Globus pallidus (tissue), 1 donor: ENCODE data around the gene NUDT19.
"Not testable (repeated sequence)": the region's sequence is repeated elsewhere in the genome, so short reads cannot be mapped to it uniquely, and the experiment has no call there.

Source experiments
- DNase-seq: peaks from one replicate; pipeline ENCODE4 v3.0.0-alpha.2; 2015; ENCODE audit warnings: low spot score

Gene NUDT19

GRCh38 chr19:32675720-32676185, 15.9 kb upstream of the NUDT19 start, which contains the start of gene RGS9BP:
RGS9BP (plus strand) TSS chr19:32675848; CDS start chr19:32676264, 416 bp downstream.
- DNase-seq = peak; percentile 75

- no peak for DNase-seq
Observed at GRCh38 chr19:32676186-32676894, 15.3 kb upstream of the NUDT19 start.

DNA sequence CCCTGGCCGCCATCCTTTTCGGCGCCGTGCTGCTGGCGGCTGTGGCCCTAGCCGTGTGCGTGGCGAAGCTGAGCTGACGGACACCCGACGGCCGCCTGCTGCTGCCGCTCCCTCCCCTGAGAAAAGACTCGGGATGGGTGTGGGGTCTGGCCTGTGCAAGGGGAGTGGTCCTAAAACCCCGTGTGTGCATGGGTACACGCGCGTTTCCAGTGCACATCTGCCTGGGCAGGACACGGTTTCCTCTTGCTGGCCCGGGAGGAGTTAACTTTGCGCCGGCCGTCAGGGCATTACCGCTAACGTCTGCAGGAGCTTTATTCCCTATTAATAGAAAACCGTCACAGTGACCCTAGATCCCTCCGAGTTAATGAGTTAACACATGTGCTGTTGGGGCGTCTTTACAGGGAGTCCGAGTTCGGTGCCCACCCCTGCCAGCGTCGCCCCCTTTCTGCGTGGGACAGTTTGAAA, 14.7 kb upstream of the NUDT19 start:
- DNase-seq = no peak

- no peak for DNase-seq
Observed at GRCh38 chr19:32677657-32678056, 14.0 kb upstream of the NUDT19 start.

GRCh38 chr19:32680986-32681385, 10.6 kb upstream of the NUDT19 start:
- no peak for DNase-seq

DNA sequence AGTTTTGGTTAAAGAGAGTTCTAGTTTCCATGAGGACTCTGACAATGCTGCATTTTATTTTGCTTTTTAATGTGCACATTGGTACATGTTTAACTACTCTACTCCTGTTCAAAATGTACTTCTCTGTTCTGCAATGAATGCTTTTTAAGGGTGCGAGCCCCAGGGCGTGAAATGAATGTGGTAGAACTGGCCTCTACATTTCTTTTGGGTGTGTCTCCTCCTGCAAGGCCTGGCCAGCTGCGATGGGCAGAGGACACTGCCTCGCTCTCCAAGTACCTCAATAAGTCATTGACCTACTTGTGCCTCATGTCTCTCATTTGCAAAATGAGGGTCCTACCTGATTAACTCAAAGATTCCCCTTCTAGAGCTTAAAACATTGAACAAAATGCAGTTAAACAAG, 9.3 kb upstream of the NUDT19 start:
- DNase-seq = no peak

DNA sequence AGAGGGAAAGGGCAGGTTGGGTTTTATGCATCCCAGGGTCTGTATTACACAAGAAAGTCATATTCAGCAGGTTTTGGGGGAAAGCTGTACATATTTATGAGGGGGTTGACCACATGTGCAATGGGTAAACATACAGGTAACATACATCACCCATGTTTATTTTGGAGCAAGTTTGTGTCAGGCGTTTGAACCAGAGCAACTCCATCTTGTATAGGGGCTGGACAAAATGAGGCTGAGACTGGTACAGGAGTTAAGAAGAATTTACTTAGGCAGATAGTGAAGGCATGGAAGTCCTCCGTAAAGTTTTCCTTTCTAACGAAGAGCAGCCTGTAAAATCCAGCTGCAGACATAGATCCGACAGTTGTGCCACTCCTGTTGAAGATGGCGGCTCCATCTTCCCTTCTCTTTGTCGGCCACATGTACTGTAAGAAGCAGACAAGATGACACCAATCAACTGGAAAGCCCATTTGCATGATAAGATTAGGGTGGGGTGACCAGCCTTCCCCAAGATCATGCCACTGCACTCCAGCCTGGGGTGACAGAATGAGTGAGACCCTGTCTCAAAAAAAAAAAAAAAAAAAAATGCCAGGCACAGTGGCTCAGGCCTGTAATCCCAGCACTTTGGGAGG, 4.7 kb upstream of the NUDT19 start:
- no peak for DNase-seq

DNA sequence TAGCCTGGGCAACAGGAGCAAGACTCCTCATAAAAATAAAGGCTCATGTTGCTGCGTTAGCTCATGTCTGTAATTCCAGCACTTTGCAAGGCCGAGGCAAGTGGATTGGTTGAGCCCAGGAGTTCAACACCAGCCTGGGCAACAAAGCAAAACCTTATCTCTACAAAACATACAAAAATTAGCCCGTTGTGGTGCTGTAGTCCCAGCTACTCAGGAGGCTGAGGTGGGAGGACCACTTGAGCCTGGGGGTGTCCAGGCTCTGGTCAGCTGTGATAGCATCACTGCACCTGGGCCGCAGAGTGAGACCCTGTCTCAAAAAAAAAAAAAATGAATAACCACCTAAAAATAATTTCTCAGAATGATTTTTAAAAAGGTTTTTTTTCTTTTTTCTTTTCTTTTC, 3.9 kb upstream of the NUDT19 start:
- no peak for DNase-seq

GRCh38 chr19:32688311-32688710, 3.3 kb upstream of the NUDT19 start:
- no peak for DNase-seq

GRCh38 chr19:32691952-32692726, 518 bp downstream of the NUDT19 start:
- DNase-seq = peak; percentile 55

- no peak for DNase-seq
Observed at GRCh38 chr19:32692727-32693061, 1.1 kb downstream of the NUDT19 start.

- DNase-seq = not testable (repeated sequence)
Observed at GRCh38 chr19:32693151-32694108, 1.8 kb downstream of the NUDT19 start.

GRCh38 chr19:32694316-32694715, 2.7 kb downstream of the NUDT19 start:
- not testable (repeated sequence) for DNase-seq

DNA sequence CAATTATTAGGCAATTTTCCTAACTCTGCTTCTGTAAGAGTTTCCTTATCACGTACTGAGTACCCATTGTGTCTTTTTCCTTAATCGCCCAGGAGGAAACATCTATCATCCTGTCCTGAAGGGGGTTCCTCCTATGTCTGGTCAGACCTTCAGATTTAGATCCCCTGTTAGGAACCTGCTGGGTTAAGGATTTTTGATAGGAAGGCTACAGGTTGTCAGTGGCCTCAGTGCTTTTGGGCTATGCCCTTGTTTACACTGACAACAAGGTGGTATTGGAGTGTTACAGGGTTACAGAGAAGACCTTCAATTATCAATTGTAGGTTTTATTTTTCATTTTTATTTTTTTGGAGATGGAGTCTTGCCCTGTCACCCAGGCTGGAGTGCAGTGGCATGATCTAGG, 3.2 kb downstream of the NUDT19 start:
- not testable (repeated sequence) for DNase-seq

GRCh38 chr19:32695506-32695905, 3.9 kb downstream of the NUDT19 start:
- DNase-seq = not testable (repeated sequence)

DNA sequence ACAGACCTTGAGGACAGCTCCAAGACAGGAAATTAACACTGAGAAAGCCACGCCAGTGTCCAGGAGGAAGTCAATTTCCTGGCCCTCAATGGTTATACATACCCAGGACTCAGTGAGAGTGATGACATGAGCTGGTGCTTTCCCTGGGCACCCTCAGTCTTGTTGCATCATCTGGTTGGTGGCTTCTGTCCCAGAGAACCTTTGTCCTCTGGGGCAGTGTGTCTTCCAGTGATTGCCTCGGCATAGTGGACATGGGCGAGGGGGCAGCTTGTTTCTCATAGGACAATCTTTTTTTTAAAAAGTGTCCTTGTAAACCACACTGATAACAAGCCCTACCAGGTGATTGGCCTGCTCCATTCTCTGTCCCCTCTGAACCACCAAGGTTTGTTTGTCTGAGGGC, 5.2 kb downstream of the NUDT19 start:
- DNase-seq = not testable (repeated sequence)

GRCh38 chr19:32700129-32700528, 8.5 kb downstream of the NUDT19 start:
- DNase-seq = not testable (repeated sequence)

DNA sequence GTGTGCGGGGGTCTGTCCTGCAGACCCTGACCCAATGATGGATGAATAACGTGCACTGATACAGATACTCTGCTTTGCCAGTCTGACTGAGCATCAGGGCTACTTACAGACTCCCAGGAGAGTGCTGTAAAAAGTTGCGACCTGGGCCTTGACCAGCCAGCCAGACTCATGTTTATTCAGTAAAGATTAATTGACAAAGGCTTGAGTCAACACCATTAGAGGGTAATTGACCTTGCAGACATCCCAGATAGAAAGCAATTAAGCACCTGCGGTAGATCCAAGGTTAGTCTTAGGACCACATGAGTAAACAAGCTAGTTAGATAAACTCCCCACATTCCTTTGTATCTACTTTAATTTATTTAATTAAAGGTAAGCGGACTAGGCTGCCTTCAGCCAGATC, 10.4 kb downstream of the NUDT19 start:
- DNase-seq = no peak

- DNase-seq = not testable (repeated sequence)
Observed at GRCh38 chr19:32704006-32704405, 12.4 kb downstream of the NUDT19 start.

- no peak for DNase-seq
Observed at GRCh38 chr19:32708457-32708856, 16.8 kb downstream of the NUDT19 start.

- no peak for DNase-seq
Observed at GRCh38 chr19:32709032-32709431, 17.4 kb downstream of the NUDT19 start.

DNA sequence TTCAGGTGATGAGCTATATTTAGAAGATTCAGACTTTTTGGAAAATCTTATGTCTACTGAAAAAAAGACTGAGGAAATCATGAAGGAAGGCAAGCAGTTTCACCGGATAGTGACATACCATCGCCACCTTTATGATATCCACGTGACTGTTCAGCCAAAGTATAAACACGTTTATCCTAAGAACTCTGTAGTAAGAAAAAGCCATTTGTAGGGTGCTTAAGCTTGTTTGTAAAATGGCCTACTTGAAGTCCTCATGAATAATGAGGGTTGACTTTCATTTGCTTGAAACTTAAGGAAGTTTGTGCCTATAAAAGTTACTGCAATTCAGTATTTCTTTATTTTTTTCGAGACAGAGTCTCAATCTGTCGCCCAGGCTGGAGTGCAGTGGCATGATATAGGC, 20.1 kb downstream of the NUDT19 start:
- DNase-seq = no peak
